Central memory CD8-positive, alpha-beta T cell (primary cell): ENCODE measurements around the gene C2CD4C.
"Not testable (repeated sequence)": the region's sequence is repeated elsewhere in the genome, so short reads cannot be mapped to it uniquely, and the experiment has no call there.

Experiments used
- ATAC-seq: fragments of 150-1000 bp; cut with Tn5 transposase; replicated peaks from 2 replicates; pipeline ENCODE4 v1.10.0; 2022; ENCODE audit warnings: mild to moderate bottlenecking, moderate FRiP score, moderate number of reproducible peaks; ENCODE audit not compliant: poor library complexity, severe bottlenecking; ENCODE audit errors: extremely low read depth
- DNase-seq, 2 donors: peaks; one replicate each; pipeline ENCODE4 v3.0.0; 2021; ENCODE audit warnings: low spot score in 2 of 2
- H3K27ac Mint-ChIP-seq: one replicate; pipeline ENCODE4 v1.8.0; 2022; ENCODE audit warnings: low read depth, mild to moderate bottlenecking, moderate library complexity, mixed read lengths
- H3K27me3 Mint-ChIP-seq: one replicate; pipeline ENCODE4 v1.8.0; 2022; ENCODE audit warnings: mixed read lengths
- H3K36me3 Mint-ChIP-seq: one replicate; pipeline ENCODE4 v1.8.0; 2022; ENCODE audit warnings: mild to moderate bottlenecking, moderate library complexity, mixed read lengths; ENCODE audit not compliant: insufficient read depth
- H3K4me1 Mint-ChIP-seq: one replicate; pipeline ENCODE4 v1.8.0; 2022; ENCODE audit warnings: mixed read lengths
- H3K4me3 Mint-ChIP-seq: one replicate; pipeline ENCODE4 v1.8.0; 2022; ENCODE audit warnings: mild to moderate bottlenecking, moderate library complexity, mixed read lengths
- H3K9me3 Mint-ChIP-seq: one replicate; pipeline ENCODE4 v1.8.0; 2022; ENCODE audit warnings: mixed read lengths

The C2CD4C gene

DNA sequence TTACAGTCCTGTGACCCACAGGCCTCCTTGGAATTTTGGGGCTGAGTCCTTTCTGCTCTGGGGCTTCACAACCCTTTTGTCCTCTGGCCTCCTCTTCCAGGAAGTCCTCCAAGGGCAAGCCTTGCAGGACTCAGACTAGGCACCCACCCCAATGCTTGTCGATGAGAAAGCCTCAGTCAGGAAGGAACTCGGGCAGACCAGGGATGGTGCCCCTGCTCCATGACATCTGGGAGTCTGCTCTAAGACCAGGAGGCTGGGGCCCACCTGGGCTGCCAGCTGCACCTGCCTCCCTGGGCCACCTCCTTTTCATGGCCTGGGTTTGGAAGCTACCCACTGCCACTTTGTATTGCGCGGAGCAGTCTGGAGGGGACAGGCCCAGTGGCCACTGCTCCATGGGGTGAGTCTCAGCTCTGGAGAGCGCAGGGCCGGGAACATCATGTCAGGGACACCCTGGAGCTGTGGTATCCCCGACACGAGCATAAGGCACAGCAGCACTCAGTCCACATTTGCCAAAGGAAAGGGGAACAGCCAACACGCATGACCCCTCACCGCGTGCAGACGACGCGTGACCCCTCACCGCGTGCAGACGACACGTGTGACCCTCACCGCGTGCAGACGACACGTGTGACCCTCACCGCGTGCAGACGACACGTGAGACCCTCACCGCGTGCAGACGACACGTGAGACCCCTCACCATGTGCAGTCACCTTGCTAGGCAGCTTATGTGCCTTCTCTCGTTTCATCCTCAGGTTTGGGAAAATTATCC, 10.8 kb downstream of the C2CD4C start:
- peaks cover 7% of the 10 kb centered on the region for H3K36me3 Mint-ChIP-seq
- H3K4me1 Mint-ChIP-seq, result peaks cover under 1% of the 10 kb centered on the region
- H3K4me3 Mint-ChIP-seq, result no peak overlapping the region
- H3K27ac Mint-ChIP-seq, result no peak overlapping the region
- H3K9me3 Mint-ChIP-seq, result peaks cover 12% of the 10 kb centered on the region
- peaks cover 4% of the 10 kb centered on the region for H3K27me3 Mint-ChIP-seq
- ATAC-seq (no peak), DNase-seq (no peak)

DNA sequence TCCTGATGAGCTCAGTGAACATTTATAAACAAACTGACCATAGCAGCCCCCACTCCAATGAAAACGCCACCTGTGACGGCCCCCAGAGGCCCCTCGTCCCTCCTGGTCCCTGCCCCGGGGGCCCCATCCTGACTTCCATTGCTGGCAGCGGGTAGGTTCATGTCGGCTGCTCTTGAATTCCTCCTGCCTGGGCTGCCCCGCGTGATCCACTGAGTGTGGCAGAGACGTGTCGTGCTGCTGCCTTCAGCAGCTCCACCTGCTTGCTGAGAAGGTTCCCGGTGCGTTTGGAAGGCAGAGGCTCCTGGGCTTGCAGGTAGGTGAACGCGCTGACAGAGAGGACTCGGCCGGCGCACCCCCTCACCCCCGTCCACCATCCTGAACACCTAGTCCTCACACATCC, 11.6 kb downstream of the C2CD4C start:
- Mint-ChIP-seq H3K27ac (no peak overlapping the region), H3K4me1 (peaks cover 4% of the 10 kb centered on the region), H3K36me3 (peaks cover 8% of the 10 kb centered on the region), H3K4me3 (no peak overlapping the region), H3K27me3 (no peaks in the 10 kb centered on the region), H3K9me3 (peaks cover 15% of the 10 kb centered on the region)
- DNase-seq (no peak), ATAC-seq (no peak)

- H3K4me3 Mint-ChIP-seq, result no peak overlapping the region
Measured at GRCh38 chr19:395467-395866, 13.5 kb downstream of the C2CD4C start.

DNA sequence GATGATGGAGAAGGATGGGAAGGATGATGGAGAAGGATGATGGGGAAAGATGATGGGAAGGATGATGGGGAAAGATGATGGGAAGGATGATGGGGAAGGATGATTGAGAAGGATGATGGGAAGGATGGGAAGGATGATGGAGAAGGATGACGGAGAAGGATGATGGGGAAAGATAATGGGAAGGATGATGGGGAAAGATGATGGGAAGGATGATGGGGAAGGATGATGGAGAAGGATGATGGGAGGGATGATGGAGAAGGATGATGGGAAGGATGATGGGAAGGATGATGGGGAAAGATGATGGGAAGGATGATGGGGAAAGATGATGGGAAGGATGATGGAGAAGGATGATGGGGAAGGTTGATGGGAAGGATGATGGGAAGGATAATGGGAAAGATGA, 14.1 kb downstream of the C2CD4C start:
- H3K9me3 Mint-ChIP-seq, result peaks cover 15% of the 10 kb centered on the region
- not testable (repeated sequence) for DNase-seq, H3K27ac Mint-ChIP-seq, H3K4me3 Mint-ChIP-seq, ATAC-seq, H3K27me3 Mint-ChIP-seq, H3K4me1 Mint-ChIP-seq, H3K36me3 Mint-ChIP-seq

More at GRCh38 chr19:395467-395866, 13.5 kb downstream of the C2CD4C start:
- Mint-ChIP-seq H3K27ac (no peak overlapping the region), H3K9me3 (peaks cover 15% of the 10 kb centered on the region), H3K36me3 (peaks cover 8% of the 10 kb centered on the region), H3K4me1 (peaks cover 4% of the 10 kb centered on the region), H3K27me3 (no peaks in the 10 kb centered on the region)
- DNase-seq (no peak), ATAC-seq (no peak)

DNA sequence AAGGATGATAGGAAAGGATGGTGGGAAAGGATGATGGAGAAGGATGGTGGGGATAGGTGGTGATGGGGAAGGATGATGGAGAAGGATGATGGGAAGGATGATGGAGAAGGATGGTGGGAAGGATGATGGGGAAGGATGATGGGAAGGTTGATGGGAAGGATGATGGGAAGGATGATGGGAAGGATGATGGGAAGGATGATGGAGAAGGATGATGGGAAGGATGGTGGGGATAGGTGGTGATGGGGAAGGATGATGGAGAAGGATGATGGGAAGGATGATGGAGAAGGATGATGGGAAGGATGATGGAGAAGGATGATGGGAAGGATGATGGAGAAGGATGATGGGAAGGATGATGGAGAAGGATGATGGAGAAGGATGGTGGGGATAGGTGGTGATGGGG, 15.4 kb downstream of the C2CD4C start:
- DNase-seq, ATAC-seq, H3K36me3 Mint-ChIP-seq, H3K27me3 Mint-ChIP-seq, H3K4me1 Mint-ChIP-seq: not testable (repeated sequence)
- Mint-ChIP-seq H3K4me3 (peak overlapping the region; percentile 44), H3K9me3 (peaks cover 15% of the 10 kb centered on the region), H3K27ac (peak overlapping the region; percentile 78)

DNA sequence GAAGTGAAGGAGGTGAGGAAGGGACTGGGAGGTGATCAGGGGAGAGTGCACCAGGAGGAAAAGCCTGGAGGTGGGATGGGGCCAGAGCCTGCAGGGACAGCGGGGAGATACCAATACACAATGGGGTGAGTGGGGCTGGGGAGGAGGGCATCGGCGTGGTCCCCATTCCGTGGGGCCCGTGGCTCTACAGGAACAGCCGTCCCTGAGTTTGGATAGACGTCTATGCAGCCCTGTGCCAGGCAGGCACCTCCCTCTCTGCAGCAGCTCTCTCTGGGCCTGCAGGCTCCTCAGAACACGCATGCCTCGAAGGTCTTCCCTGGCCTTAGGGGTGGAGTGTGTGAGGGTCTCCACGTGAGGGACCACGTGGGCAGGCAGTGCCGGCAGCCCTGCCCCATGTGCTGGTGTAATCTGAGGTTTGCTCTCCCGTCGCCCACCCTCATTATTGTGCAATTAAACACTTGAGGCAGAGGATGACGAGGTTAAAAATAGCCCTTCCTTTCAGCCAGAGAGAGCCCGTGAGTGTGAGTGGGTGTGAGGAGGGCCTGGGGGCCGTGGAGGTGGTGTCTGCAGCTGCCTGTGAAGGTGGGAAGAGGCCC, 16.5 kb downstream of the C2CD4C start:
- H3K27ac Mint-ChIP-seq, result peak overlapping the region; percentile 78
- H3K9me3 Mint-ChIP-seq, result peaks cover 15% of the 10 kb centered on the region
- peaks cover 9% of the 10 kb centered on the region for H3K27me3 Mint-ChIP-seq
- no peak for DNase-seq
- no peak overlapping the region for H3K4me3 Mint-ChIP-seq
- no peak for ATAC-seq
- peaks cover 4% of the 10 kb centered on the region for H3K4me1 Mint-ChIP-seq
- peaks cover 8% of the 10 kb centered on the region for H3K36me3 Mint-ChIP-seq

DNA sequence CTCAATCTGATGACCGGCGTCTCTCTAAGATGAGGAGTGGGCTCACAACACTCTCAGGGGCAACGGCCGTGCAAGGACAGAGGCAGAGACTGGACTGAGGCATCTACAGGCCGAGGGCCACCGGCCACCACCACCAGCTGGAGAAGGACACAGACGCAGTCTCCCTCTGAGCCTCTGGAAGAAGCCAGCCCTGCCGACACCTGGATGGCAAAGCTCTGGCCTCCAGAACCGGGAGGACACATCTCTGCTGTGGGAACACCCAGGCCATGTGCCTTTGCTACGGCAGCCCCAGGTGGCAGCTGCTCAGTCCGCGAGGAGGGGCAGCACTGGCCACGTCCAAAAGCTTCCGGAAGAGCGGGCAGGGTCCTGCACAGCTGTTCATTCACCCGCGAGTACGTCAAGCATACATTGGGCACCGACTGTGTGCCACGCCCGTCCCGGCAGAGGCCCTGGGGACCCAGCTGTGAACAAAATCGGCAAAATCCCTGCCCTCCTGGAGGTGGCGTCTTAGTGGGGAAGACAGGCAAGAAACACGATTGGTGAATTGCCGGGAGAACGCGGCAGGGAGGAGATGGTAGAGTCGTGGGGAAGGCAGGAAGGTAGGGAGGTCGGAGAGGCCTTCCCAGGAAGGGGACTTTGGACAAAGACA, 17.1 kb downstream of the C2CD4C start:
- Mint-ChIP-seq H3K9me3 (peaks cover 15% of the 10 kb centered on the region), H3K27me3 (peaks cover 9% of the 10 kb centered on the region), H3K27ac (no peak overlapping the region), H3K4me3 (no peak overlapping the region), H3K4me1 (peaks cover 4% of the 10 kb centered on the region), H3K36me3 (peaks cover 8% of the 10 kb centered on the region)
- no peak for ATAC-seq
- no peak for DNase-seq

GRCh38 chr19:391207-391557, 17.8 kb downstream of the C2CD4C start:
- Mint-ChIP-seq H3K27me3 (peaks cover 13% of the 10 kb centered on the region), H3K36me3 (peaks cover 8% of the 10 kb centered on the region), H3K9me3 (peaks cover 15% of the 10 kb centered on the region), H3K4me1 (peaks cover 4% of the 10 kb centered on the region), H3K27ac (no peak overlapping the region), H3K4me3 (no peak overlapping the region)
- ATAC-seq (no peak), DNase-seq (no peak)

- H3K36me3 Mint-ChIP-seq, result peaks cover 4% of the 10 kb centered on the region
- ATAC-seq, result no peak
- H3K27me3 Mint-ChIP-seq, result peaks cover 19% of the 10 kb centered on the region
Measured at GRCh38 chr19:390386-391206, 18.4 kb downstream of the C2CD4C start.

DNA sequence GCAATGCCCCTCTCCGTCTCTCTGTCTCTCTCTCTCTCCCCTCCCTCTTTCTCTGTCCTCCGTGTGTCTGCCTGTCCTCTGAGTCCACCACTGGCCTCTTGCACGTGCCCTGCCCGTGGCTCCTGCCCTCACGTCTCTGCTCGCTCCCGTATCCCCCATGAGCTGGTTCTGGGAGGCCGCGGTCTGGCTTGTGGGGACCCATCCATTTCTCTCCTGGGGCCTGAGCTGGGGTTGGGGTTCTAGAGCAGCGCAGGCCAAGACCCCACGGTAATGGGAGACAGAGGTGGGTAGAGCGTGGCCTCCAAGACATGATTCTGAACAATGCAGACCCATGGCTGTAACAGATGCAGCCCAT, 19.0 kb downstream of the C2CD4C start:
- H3K36me3 Mint-ChIP-seq, result peaks cover 4% of the 10 kb centered on the region
- DNase-seq, result no peak
- H3K27me3 Mint-ChIP-seq, result peaks cover 23% of the 10 kb centered on the region
- H3K27ac Mint-ChIP-seq, result no peak overlapping the region
- ATAC-seq, result no peak
- H3K4me1 Mint-ChIP-seq, result peaks cover 4% of the 10 kb centered on the region
- no peak overlapping the region for H3K4me3 Mint-ChIP-seq
- H3K9me3 Mint-ChIP-seq, result peaks cover 8% of the 10 kb centered on the region

More at GRCh38 chr19:390386-391206, 18.4 kb downstream of the C2CD4C start:
- DNase-seq, result no peak
- no peak overlapping the region for H3K27ac Mint-ChIP-seq
- peaks cover 4% of the 10 kb centered on the region for H3K4me1 Mint-ChIP-seq
- peaks cover 11% of the 10 kb centered on the region for H3K9me3 Mint-ChIP-seq
- no peak overlapping the region for H3K4me3 Mint-ChIP-seq

DNA sequence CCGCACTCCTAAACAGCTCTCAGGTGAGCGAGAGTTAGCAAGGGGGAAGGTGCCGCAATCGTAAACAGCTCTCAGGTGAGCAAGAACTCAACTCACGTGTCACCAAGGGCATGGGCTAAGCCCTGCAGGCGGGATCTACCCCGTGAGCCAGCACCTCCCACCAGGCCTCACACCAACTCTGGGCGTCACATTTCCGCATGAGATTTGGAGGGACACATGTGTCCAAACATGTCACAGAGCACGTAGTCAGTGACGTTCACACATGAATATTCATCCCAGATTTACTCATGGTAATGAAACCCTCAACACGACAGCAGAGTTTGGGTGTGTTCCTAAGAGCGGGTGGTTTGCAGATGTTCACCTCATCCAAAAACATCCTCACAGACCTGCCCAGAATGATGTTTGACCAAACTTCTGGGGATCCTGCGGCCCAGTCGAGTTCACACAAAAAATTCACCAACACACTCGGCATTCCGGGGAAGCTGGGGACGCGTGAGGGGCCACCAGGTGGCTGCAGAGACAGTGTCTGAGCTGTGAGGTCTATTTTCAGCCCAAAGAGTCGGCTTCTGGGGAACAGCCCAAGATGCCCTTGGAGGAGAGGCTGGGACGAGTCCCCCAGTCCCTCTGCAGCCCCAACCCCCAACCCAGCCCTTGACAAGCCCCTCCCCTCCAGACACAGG, 19.6 kb downstream of the C2CD4C start:
- Mint-ChIP-seq H3K36me3 (peaks cover 4% of the 10 kb centered on the region), H3K4me1 (peaks cover 4% of the 10 kb centered on the region), H3K27me3 (peaks cover 26% of the 10 kb centered on the region), H3K27ac (no peak overlapping the region), H3K9me3 (peaks cover 8% of the 10 kb centered on the region), H3K4me3 (no peak overlapping the region)
- ATAC-seq (no peak), DNase-seq (no peak)

GRCh38 chr19:388691-389090, 20.3 kb downstream of the C2CD4C start:
- H3K9me3 Mint-ChIP-seq, result peaks cover 8% of the 10 kb centered on the region
- H3K27ac Mint-ChIP-seq, result no peak overlapping the region
- H3K4me1 Mint-ChIP-seq, result peaks cover 4% of the 10 kb centered on the region
- peaks cover 33% of the 10 kb centered on the region for H3K27me3 Mint-ChIP-seq
- no peak overlapping the region for H3K4me3 Mint-ChIP-seq
- no peak for ATAC-seq
- H3K36me3 Mint-ChIP-seq, result peaks cover 5% of the 10 kb centered on the region
- no peak for DNase-seq
